NCI-H226 (cell line): ENCODE data around the gene SUGCT.
A peak's percentile ranks its signal among the peaks of the same experiment; 100 is the strongest.

Experiments used
- DNase-seq: peaks from one replicate; pipeline ENCODE4 v3.0.0-alpha.2; 2015

The SUGCT gene

DNA sequence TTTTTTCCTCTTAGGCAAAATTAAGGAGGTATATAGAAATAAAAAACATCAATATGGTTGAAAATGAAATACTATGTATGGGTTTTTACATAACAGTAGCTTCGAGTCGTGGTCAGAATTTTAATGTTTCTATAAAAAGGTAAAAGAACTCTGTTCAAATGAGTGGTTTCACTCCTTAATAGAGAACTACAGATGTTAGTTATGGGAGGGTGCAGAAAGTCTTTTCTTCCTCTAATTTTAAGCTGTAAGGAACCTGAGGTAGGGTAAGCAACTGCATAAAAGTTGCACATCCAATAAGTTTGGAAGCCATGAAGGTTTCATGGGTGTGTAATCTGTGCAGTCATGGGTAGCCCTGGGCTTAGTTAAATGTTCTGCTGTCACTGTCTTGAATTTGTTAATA, 141.3 kb downstream of the SUGCT start:
- DNase-seq = no peak

- no peak for DNase-seq
Measured at GRCh38 chr7:40279991-40280390, 145.2 kb downstream of the SUGCT start.

DNA sequence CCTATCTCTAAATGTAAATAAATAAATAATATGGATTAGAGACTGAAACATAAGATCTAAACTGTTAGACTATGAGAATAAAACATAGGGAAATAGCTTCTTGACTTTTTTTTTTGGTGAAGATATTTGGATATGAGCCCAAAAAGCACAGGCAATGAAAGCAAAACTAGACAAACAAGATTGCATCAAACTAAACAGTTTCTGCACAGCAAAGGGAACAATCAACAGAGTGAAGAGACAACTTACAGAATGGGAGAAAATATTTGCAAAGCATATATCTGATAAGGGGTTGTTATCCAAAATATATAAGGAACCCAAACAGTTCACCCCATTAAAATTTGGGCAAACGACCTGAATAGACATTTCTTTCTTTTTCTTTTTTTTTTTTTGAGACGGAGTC, 148.1 kb downstream of the SUGCT start:
- DNase-seq = no peak

GRCh38 chr7:40283391-40283790, 148.6 kb downstream of the SUGCT start:
- no peak for DNase-seq

- DNase-seq = no peak
Measured at GRCh38 chr7:40288827-40289226, 154.0 kb downstream of the SUGCT start.

GRCh38 chr7:40297741-40298311, 163.0 kb downstream of the SUGCT start:
- DNase-seq = peak; percentile 55

GRCh38 chr7:40298421-40298820, 163.6 kb downstream of the SUGCT start:
- peak; percentile 49 for DNase-seq

GRCh38 chr7:40299097-40299496, 164.3 kb downstream of the SUGCT start:
- peak; percentile 31 for DNase-seq

DNA sequence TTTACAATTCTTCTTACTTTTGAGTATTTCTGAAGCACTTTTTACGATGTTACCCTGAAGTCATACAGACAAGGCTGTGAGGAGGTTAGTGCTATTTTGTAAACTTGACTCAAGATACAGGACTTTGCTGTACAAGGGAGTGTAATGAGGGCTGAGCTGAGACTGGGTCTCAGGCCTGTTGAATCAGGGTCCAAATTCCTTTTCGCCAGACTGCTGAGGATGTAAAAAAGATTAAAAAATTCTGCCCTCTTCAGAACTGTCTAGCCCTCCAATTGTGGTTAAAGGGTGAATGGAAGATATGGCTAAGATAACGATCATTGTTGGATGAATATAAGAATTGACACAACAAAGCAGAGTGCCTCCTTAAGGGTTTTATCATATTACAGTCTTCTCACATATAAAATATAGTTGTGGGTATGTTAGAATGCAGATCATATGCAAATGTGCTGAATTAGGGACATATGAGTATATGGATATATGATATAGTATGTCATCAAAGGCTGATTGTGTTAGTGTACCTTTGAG, 165.4 kb downstream of the SUGCT start:
- no peak for DNase-seq

GRCh38 chr7:40301486-40302068, 166.8 kb downstream of the SUGCT start:
- no peak for DNase-seq

DNA sequence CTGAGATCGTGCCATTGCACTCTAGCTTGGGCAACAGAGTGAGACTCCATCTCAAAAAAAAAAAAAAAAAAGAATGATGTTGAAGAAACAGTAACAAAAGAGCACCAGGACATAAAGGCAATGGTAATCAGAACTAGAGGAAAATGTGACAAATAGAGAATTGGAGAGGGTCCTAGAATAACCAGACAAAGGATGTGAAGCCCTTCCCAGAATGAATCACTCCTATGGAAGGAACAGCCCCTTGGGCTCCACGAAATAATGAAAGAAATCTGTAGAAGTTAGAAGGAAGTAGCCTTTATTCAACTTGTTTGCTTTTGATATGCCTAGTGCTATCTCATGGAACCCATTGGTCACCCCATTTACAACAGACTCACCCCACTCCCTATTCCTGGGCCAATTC, 169.2 kb downstream of the SUGCT start:
- DNase-seq = no peak

DNA sequence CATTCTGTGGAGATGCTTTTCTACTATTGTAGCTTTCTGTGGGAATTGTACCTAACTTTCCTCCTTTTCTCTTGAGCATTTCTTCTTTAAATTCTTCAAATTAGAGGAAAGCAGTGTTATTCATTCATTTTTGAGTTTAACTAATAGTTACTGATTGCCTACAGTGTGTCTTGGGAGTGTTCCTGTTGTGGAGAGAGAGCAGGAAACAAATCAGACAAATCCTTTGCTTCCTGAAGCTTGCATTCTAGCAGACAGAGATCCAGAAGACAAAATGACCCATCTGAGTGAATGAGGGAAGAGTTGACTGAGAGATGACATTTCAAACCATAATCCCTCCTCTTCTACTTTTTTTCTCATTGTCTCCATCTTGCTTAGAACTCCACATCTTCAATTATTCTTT, 170.4 kb downstream of the SUGCT start:
- no peak for DNase-seq

DNA sequence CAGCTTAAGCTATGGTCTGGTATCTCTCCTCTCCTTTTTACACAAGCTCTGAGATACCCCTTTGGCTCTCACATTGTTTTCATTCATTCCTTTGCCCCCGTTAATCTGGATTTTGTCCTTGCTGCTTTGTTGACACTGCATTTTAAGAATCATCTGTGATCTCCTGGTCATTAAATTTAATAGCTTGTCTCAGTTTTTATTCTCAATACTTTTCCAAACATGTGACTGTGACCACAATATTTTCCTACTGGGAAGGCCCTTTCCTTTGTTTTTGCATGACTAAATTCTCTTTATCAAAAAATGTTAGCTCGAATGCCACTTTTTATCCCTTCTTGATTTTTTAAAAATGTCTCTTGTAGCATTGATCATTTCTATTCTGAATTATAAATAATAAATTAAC, 171.2 kb downstream of the SUGCT start:
- no peak for DNase-seq

GRCh38 chr7:40306596-40306995, 171.8 kb downstream of the SUGCT start:
- DNase-seq = peak; percentile 15

DNA sequence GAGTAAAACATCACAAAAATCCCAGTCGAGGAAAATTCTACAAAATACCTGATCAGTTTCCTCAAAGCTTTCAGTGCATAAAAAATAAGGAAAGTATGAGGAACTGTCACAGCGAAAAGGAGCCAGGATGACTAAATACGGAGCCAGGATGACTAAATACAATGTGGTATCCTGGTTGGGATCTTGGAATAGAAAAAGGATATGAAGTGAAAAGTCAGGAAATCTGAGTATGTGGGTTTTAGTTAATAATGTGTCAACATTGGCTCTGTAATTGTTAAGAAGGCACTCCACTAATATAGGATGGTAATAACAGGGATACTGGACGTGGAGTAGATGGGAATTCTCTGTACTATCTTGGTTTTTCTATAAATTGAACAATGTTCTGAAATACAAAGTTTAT, 175.5 kb downstream of the SUGCT start:
- DNase-seq = no peak

DNA sequence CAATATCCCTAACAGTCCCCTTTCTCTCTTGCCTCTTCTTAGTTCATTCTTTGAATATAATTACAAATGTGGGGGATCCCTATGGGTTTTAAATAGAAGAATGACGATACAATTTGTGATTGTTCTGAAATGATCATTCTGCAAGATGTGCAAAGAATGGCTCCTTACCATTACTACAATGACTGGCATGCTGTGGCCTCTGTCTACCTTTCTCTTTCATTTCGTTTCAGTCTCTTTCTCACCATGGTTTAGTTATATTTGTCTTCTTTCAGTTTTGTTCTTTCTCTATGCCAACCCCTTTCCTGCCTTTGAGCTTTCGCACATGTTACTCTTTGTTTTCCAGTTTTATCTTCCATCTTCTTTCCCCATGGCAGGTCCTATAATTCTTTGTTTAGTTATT, 176.5 kb downstream of the SUGCT start:
- no peak for DNase-seq

DNA sequence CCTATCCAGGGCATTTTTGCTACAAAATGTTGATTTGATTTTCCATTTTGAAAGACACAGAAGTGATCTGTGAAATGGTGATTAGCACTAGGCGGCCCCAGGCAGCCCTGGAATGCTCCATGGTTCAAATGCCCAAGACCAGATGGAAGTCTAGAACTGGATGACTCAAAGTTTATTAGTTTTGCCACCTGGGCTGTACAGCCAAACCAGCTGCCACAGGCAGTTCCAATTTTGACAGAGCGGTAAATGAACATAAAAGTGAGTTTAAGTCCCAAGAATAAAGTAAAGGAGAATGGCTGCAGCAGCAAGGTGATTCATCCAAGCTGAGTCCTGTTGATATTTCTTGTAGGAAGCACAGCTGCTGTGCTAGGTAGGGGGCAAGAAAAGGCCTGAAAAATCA, 180.5 kb downstream of the SUGCT start:
- DNase-seq = no peak

GRCh38 chr7:40316176-40316575, 181.4 kb downstream of the SUGCT start:
- no peak for DNase-seq

GRCh38 chr7:40324914-40325313, 190.1 kb downstream of the SUGCT start:
- DNase-seq = no peak

- no peak for DNase-seq
Measured at GRCh38 chr7:40327113-40327512, 192.3 kb downstream of the SUGCT start.

DNA sequence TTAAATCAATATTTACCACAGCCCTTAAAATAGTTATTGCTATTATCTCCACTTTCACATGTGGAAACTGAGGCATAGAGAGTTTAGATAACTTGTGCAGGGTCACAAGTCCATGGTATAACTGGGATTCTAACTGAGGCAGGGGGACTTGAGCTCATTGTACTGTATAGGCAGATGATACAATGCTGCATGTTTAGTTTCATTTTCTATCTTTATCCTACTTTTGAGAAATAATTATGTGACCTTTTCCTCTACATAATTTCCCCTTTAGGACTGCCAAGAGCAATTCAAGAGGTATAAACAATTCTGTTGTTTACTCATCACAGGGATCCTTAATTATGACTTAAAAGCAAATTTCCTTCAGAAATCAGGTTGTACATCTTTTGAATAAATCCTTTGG, 193.1 kb downstream of the SUGCT start:
- no peak for DNase-seq

DNA sequence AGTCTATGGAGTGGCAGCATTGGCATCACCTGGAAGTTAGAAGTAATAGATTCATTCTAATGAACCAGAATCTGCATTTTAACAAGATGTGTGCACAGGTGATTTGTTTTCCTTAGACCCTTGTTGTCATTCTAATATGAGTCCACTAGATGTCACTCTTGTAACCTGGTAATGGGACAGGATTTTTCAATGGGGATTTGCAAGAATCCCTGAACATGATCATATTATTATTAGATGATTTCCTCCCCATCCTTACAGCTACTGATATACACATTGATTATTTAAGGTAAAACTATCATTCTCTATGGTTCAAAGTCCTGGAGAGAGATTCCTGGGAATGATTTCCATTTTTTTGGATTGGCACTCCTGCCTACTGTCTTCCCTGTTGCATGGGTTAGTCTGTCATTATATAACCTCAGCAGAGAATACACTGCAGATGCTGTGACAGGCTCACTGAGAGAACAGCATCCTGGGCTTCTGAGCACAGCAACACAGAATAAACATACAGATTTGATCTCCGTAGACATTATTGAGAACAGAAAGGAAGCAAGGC, 194.9 kb downstream of the SUGCT start:
- peak; percentile 24 for DNase-seq

GRCh38 chr7:40330408-40330807, 195.6 kb downstream of the SUGCT start:
- DNase-seq = no peak

GRCh38 chr7:40331915-40332314, 197.1 kb downstream of the SUGCT start:
- DNase-seq = no peak

- no peak for DNase-seq
Measured at GRCh38 chr7:40332516-40332915, 197.7 kb downstream of the SUGCT start.
